MM.1S (cell line): Measurements from ENCODE around the gene GNAL.

Source experiments
- DNase-seq: peaks from one replicate; pipeline ENCODE4 v3.0.0-alpha.2; 2015
- H2AFZ ChIP-seq: fragments of 300-600 bp; sonication (generic); 2 replicates; pipeline ENCODE4 v1.6.0; 2016; ENCODE audit warnings: antibody characterized with exemption, low read length
- H3F3A ChIP-seq: fragments of 300-600 bp; sonication (generic); 2 replicates; pipeline ENCODE4 v1.6.1; 2016; ENCODE audit warnings: mild to moderate bottlenecking, antibody characterized with exemption, low read length, moderate library complexity, mixed read lengths; ENCODE audit not compliant: insufficient read depth
- H3K27ac ChIP-seq: fragments of 300-600 bp; sonication (generic); 2 replicates; pipeline ENCODE4 v1.5.1; 2016; ENCODE audit warnings: mild to moderate bottlenecking, low read length
- H3K27me3 ChIP-seq: fragments of 300-600 bp; sonication (generic); replicated peaks from 2 replicates; pipeline ENCODE4 v1.6.0; 2016; ENCODE audit warnings: low read length; ENCODE audit not compliant: insufficient read depth
- H3K36me3 ChIP-seq: fragments of 300-600 bp; sonication (generic); replicated peaks from 2 replicates; pipeline ENCODE4 v1.6.1; 2016; ENCODE audit warnings: mild to moderate bottlenecking, low read length, mixed read lengths; ENCODE audit not compliant: insufficient read depth
- H3K4me1 ChIP-seq: fragments of 300-600 bp; sonication (generic); 2 replicates; pipeline ENCODE4 v1.6.1; 2016; ENCODE audit warnings: low read length, mixed read lengths
- H3K4me2 ChIP-seq: fragments of 300-600 bp; sonication (generic); 2 replicates; pipeline ENCODE4 v1.6.0; 2016; ENCODE audit warnings: low read depth, low read length
- H3K4me3 ChIP-seq: fragments of 300-600 bp; sonication (generic); 2 replicates; pipeline ENCODE4 v1.5.1; 2016; ENCODE audit warnings: low read length, mixed read lengths
- H3K79me2 ChIP-seq: fragments of 300-600 bp; sonication (generic); 2 replicates; pipeline ENCODE4 v1.6.1; 2016; ENCODE audit warnings: mixed run types, low read length, mixed read lengths
- H3K9ac ChIP-seq: fragments of 300-600 bp; sonication (generic); 2 replicates; pipeline ENCODE4 v1.6.1; 2016; ENCODE audit warnings: low read length, mixed read lengths
- H3K9me2 ChIP-seq: fragments of 300-600 bp; sonication (generic); replicated peaks from 2 replicates; pipeline ENCODE4 v1.6.1; 2016; ENCODE audit warnings: mild to moderate bottlenecking, low read length, mixed read lengths; ENCODE audit not compliant: insufficient read depth
- H3K9me3 ChIP-seq: fragments of 300-600 bp; sonication (generic); replicated peaks from 2 replicates; pipeline ENCODE4 v1.6.1; 2016; ENCODE audit warnings: mild to moderate bottlenecking, low read length, mixed read lengths; ENCODE audit not compliant: insufficient read depth
- H4K20me1 ChIP-seq: fragments of 300-600 bp; sonication (generic); 2 replicates; pipeline ENCODE4 v1.6.1; 2016; ENCODE audit warnings: mild to moderate bottlenecking, low read length, moderate library complexity, mixed read lengths; ENCODE audit not compliant: insufficient read depth
- EZH2 ChIP-seq: fragments of 300-600 bp; sonication (generic); optimal IDR thresholded peaks from 2 replicates; pipeline ENCODE3; 2017; ENCODE audit warnings: low read depth, mild to moderate bottlenecking, antibody characterized with exemption, low read length, mixed read lengths
- EZH2phosphoT487 ChIP-seq: fragments of 300-600 bp; sonication (generic); IDR thresholded peaks from 2 replicates; pipeline ENCODE4 v1.6.1; 2018; ENCODE audit warnings: antibody characterized with exemption, low read length
- TF ChIP-seq, protein P1 (sequence below): fragments of 300-600 bp; sonication (generic); IDR thresholded peaks from 2 replicates; pipeline ENCODE4 v1.5.1; 2016; ENCODE audit warnings: antibody characterized with exemption, low read length, mixed read lengths

The GNAL gene

DNA sequence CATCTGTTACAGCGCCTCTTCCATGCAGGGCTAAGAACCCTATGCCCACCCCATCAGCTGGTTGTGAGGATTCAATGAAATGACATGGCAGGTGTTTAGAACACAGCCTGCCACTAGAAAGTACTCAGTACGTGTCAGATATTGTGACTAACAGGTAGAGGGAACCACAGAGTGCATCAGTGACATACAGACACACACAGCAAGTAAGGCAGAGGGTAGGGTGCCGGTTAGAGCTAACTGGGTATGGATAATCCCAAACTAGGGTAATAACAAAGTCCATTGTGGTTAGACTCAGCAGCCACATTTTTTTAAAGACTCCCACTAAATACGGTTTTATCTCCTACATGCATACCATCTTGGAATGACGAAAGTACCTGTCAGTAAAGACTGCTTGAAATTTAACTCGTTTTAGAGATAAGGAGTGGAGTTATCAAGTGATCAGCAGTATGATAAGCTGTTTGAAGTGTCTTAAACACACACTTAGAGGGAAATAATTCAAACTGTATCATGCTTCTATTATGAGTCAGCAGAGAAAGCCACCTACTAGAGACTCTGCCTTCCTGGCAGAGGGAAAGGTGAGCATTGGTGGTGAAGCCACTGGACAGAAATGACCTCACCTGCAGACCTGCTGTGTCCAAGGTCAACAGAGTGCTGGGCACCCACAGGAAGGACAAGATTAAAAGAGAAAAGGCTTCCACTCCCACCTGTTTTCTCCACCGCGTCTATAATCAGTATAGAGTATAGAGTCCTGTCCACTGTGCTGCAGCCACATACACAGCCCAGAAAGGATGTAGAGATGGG lies 198.5 kb downstream of the GNAL start:
- no peaks in the 10 kb centered on the region for H3K4me1 ChIP-seq
- H3K9me3 ChIP-seq, result no peaks in the 10 kb centered on the region
- no peak overlapping the region for H2AFZ ChIP-seq
- no peak for DNase-seq
- no peak overlapping the region for H3K9ac ChIP-seq
- H3K79me2 ChIP-seq, result no peaks in the 10 kb centered on the region
- H3K4me2 ChIP-seq, result no peak overlapping the region
- TF ChIP-seq, protein P1, sequence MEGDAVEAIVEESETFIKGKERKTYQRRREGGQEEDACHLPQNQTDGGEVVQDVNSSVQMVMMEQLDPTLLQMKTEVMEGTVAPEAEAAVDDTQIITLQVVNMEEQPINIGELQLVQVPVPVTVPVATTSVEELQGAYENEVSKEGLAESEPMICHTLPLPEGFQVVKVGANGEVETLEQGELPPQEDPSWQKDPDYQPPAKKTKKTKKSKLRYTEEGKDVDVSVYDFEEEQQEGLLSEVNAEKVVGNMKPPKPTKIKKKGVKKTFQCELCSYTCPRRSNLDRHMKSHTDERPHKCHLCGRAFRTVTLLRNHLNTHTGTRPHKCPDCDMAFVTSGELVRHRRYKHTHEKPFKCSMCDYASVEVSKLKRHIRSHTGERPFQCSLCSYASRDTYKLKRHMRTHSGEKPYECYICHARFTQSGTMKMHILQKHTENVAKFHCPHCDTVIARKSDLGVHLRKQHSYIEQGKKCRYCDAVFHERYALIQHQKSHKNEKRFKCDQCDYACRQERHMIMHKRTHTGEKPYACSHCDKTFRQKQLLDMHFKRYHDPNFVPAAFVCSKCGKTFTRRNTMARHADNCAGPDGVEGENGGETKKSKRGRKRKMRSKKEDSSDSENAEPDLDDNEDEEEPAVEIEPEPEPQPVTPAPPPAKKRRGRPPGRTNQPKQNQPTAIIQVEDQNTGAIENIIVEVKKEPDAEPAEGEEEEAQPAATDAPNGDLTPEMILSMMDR, result no peak
- no peak for TF ChIP-seq EZH2phosphoT487
- no peak for TF ChIP-seq EZH2
- H3F3A ChIP-seq, result no peaks in the 10 kb centered on the region
- no peaks in the 10 kb centered on the region for H3K9me2 ChIP-seq
- no peak overlapping the region for H3K27ac ChIP-seq
- H3K27me3 ChIP-seq, result no peaks in the 10 kb centered on the region
- H4K20me1 ChIP-seq, result no peaks in the 10 kb centered on the region
- no peak overlapping the region for H3K4me3 ChIP-seq
- no peaks in the 10 kb centered on the region for H3K36me3 ChIP-seq

DNA sequence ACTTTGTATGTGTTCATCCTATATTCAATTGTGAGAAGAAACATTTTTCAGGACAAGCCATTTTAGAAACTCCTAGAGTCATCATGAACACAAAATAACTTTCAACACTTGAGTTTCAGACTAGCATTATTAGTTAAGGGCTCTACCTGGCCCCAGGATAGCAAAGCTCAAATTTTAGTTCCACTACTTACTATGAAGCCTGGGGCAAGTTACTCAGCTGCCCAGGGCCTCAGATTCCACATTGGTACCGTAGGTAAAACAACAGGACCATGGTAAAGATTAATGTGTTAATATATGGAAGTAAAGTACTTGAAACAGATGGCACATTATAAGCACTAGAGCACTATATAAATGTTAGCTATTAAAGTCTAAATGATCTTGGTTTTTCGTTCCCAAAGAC lies 199.7 kb downstream of the GNAL start:
- Histone ChIP-seq H3K36me3 (no peaks in the 10 kb centered on the region), H3K27ac (no peak overlapping the region), H3K9me3 (no peaks in the 10 kb centered on the region), H3K9ac (no peak overlapping the region), H3K4me3 (no peak overlapping the region), H4K20me1 (no peaks in the 10 kb centered on the region), H3F3A (no peaks in the 10 kb centered on the region), H3K9me2 (no peaks in the 10 kb centered on the region), H2AFZ (no peak overlapping the region), H3K4me1 (no peaks in the 10 kb centered on the region), H3K4me2 (no peak overlapping the region), H3K27me3 (no peaks in the 10 kb centered on the region), H3K79me2 (no peaks in the 10 kb centered on the region)
- TF ChIP-seq EZH2 (no peak), EZH2phosphoT487 (no peak)
- TF ChIP-seq, protein P1, result no peak
- no peak for DNase-seq

DNA sequence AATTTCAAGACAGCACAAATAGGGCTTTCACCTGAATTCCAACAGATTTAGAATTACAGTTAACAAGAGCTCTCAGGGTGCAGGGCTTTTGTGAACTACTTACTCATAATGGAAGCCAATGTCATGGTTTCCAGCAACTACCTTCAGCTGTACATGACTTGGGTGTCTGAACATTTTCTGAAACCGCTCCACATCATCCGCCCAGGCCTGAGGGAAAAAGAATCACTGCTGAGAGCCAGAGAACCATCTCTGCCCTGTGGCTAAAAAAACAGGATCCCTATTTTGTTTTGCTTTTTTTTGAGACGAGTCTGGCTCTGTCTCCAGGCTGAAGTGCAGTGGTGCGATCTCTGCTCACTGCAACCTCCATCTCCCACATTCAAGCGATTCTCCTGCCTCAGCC lies 200.2 kb downstream of the GNAL start:
- no peaks in the 10 kb centered on the region for H3K36me3 ChIP-seq
- no peaks in the 10 kb centered on the region for H4K20me1 ChIP-seq
- no peak overlapping the region for H3K4me3 ChIP-seq
- no peak overlapping the region for H3K4me2 ChIP-seq
- no peak for TF ChIP-seq EZH2
- TF ChIP-seq EZH2phosphoT487, result no peak
- TF ChIP-seq, protein P1, result no peak
- no peaks in the 10 kb centered on the region for H3K27me3 ChIP-seq
- H3K9me3 ChIP-seq, result no peaks in the 10 kb centered on the region
- no peaks in the 10 kb centered on the region for H3K9me2 ChIP-seq
- DNase-seq, result no peak
- no peak overlapping the region for H3K27ac ChIP-seq
- no peaks in the 10 kb centered on the region for H3K4me1 ChIP-seq
- H2AFZ ChIP-seq, result no peak overlapping the region
- no peaks in the 10 kb centered on the region for H3K79me2 ChIP-seq
- no peak overlapping the region for H3K9ac ChIP-seq
- H3F3A ChIP-seq, result no peaks in the 10 kb centered on the region
